Upper lobe of left lung (tissue), 4 donors: ENCODE data around the gene MCTP1.

Experiments used
- CTCF ChIP-seq, 6 experiments: fragments of 450-650 bp in 4 of 6; fragments of 200-600 bp in 2 of 6; sonication (generic) in 2 of 6; IDR thresholded peaks; one replicate each; pipeline ENCODE4 v1.5.1; 2016 to 2019; ENCODE audit warnings: antibody characterized with exemption in 6 of 6
- POLR2A ChIP-seq, 4 donors: fragments of 450-650 bp; IDR thresholded peaks; one replicate each; pipeline ENCODE4 v1.5.1; 2016 to 2017; ENCODE audit warnings: antibody characterized with exemption in 4 of 4, mild to moderate bottlenecking in 2 of 4
- POLR2AphosphoS5 ChIP-seq, 2 donors: sonication (generic); formaldehyde crosslinking; IDR thresholded peaks; one replicate each; pipeline ENCODE4 v1.5.1; 2017; ENCODE audit warnings: antibody characterized with exemption in 2 of 2

- TF ChIP-seq CTCF (IDR thresholded peaks at IDR 0.05) (no peak), POLR2AphosphoS5 (IDR thresholded peaks at IDR 0.05) (no peak), POLR2A (IDR thresholded peaks at IDR 0.05) (no peak)
These were observed 103.2 kb downstream of the MCTP1 start for GRCh38 chr5:95181644-95182043.
